EH (cell line): ENCODE measurements around the gene SLC7A1.
"Not testable (repeated sequence)": the region's sequence is repeated elsewhere in the genome, so short reads cannot be mapped to it uniquely, and the experiment has no call there.

Experiments used
- DNase-seq: peaks from one replicate; pipeline ENCODE4 v3.0.0-alpha.2; 2015; ENCODE audit warnings: low read depth

The SLC7A1 gene

DNA sequence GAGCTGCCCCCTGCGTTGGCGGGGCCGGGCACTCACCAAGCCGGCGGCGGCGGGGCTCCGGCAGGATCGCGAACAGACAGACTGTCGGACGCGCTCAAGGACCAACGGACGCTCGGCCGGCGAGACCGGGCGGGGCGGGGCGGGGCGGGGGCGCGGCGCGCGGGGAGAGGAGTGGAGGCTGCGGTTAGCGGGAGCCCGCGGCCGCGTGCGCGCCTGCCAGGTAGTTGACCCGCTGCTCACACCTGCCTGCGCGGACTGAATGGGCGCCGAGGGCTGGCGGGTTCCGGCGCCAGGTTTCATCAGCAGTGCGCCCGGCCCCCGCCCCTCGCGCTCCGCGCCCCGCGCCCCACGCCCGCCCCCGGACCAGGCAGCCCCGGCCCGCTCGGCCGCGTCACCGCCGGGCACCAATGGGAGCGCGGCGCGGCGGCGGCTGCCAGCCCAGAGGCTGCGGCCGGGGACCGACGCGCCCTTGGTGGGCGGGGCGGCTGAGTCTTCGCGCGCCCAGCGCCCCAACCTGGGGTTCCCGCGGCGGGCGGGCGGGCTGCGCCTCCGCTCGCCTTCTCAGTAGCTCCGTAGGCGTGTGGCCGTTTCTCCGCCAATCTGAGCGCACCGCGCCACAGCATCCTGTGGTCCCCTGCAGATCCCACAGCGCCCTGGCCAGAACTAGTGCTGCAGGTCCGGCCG, at the start of gene SLC7A1:
Gene SLC7A1 (minus strand): TSS at position 309 of the 684 bp plus-strand sequence. CDS start 59,500 bp downstream, outside the sequence.
- DNase-seq, result peak; percentile 90

DNA sequence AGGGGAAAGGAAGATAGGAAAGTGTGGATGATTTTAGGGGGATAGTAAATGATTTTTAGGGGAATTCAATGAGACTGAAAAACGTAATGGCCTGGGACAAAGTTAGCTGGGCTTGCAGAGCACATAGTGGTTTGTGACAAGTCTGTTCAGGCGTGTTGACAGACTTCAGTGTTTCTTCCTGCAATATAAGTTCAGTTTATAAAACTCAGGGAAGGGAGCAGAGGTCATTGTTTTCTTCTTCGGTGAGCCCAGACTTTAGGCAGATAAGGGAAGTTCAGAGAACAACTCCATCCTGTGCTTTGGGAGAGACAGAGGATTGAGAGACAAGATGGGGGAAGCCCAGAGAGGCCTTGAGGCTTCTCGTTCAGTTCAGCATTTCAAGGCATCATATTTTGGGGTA, 45.2 kb upstream of the SLC7A1 start:
- DNase-seq, result no peak

- not testable (repeated sequence) for DNase-seq
These were observed 41.3 kb upstream of the SLC7A1 start for GRCh38 chr13:29636831-29637230.

GRCh38 chr13:29624997-29625396, 29.5 kb upstream of the SLC7A1 start:
- no peak for DNase-seq

DNA sequence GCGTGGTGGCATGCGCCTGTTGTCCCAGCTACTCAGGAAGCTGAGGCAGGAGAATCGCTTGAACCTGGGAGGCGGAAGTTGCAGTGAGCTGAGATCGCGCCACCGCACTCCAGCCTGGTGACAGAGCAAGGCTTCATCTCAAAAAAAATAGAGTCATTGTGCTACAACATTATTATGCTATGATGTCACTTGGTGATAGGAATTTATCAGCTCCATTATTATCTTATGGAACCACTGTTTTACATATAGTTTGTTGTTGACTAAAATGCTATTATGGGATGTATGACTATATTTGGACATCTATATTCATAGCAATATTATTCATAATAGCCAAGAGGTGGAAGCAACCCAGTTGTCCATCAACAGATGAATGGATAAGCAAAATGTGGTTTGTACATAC, 26.4 kb upstream of the SLC7A1 start:
- peak; percentile 43 for DNase-seq

- DNase-seq, result peak; percentile 84
These were observed 25.7 kb upstream of the SLC7A1 start for GRCh38 chr13:29621051-29621800.

DNA sequence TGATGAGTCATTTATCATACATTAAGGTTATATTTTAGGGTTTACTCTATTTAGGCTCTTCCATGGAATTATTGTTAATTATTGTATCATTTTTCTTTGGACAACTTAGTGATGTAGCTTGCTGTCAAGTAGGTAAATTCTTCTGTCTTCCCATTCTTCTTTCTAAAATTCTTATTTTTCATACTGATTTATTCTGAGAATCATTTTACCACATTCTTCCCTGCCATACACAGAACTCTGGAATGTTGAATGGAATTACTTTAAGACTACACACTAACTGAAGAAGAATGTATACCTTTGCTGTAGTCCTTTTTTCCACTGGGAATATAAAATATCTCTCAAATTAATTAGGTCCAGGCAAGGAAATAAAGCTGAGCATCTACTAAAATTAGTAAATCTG, 24.5 kb upstream of the SLC7A1 start:
- peak; percentile 70 for DNase-seq

DNA sequence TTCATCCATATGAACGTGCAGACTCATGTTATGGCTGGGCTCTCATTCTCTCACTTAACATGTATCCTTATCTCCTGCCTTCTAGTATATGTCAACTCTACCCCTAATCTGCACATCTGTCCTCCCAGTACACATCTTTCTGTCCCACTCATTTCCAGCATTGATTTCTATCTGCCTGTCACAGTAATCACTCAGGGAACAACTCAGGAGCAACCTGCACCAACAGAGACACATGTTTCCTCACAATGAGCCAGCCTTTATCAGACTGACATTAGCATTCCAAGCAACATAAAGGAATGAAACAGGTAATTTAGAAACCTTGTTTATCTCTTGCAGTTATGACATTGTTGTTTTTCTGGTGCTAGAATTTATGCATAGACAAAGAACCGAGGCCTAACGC, 17.6 kb upstream of the SLC7A1 start:
- no peak for DNase-seq

DNA sequence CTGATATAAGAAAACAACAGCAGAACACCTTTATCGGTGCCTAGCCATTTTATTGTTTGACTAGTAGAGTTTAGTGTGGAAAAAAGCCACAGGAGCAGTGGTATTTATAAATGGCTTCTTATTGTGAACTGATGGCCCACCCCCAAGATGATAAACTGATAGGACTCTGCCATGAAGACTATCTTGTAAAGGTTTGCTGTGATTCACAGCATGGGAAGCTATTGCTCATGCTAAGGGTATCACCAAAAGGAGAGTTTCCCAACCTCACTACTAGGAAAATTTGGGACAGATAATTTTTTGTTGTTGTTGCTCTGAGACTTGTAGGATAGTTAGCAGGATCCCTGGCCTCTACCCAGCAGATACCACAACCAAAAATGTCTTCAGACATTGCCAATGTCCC, 12.0 kb upstream of the SLC7A1 start:
- DNase-seq, result peak; percentile 76

DNA sequence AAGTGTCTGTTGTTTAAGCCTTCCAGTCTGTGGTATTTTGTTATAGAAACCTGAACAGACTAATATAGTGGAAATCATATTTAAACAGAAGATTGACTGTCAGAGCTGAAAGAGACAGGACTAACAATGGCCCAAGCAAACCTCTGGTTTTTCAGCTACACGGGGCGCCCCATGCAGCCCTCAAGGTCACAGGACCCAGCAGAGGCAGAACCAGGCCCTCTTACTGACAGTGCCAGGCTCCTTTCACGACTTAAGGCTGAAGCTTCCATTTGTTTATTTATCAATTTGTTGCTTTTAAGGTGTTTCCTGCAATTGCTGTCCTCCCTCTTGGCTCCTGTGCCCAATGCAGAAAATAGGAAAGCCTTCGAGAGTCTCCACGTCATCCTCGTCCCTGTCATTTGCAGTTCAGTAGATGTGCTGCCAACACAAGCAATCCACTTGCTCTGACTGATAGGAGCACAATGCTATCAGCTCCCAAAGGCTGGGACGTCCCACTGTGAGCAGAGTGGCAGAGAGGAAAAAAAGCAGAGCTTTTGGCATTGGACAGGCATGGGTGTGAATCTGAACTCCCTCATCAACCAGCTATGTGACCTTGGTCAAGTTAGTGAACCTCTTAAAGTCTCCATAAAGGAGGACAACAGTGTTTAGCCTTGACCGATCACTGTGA, 10.5 kb upstream of the SLC7A1 start:
- DNase-seq, result no peak

GRCh38 chr13:29598321-29598720, 2.8 kb upstream of the SLC7A1 start:
- DNase-seq, result no peak

GRCh38 chr13:29597706-29598105, 2.2 kb upstream of the SLC7A1 start:
- DNase-seq, result no peak

DNA sequence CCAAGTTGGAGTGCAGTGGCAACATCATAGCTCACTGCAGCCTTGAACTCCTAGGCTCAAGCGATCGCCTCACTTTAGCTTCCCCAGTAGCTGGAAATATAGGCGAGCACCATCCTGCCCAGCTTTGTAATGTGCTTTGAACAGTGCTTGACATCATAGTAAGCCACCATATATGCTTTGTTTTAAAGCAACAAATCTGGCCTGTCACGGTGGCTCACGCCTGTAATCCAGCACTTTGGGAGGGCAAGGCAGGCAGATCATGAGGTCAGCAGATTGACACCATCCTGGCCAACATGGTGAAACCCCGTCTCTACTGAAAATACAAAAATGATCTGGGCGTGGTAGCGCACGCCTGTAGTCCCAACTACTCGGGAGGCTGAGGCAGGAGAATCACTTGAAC, 1.8 kb upstream of the SLC7A1 start:
- no peak for DNase-seq

DNA sequence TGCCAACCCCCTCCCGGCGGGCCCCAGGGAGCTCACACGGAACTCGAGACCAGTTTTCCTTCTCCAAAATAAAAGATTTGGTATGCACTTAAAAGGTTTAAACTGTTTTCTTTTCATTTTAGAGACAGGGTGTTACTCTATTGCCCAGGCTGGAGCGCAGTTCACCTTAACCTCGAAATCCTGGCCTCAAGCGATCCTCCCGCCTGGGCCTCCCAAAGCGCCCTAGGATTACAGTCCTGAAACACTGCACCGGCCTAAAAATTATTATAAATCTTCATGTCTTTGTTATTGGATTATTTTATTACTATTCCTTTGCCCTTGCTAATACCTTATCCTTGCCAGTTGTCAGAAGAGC, 553 bp upstream of the SLC7A1 start:
- no peak for DNase-seq

DNA sequence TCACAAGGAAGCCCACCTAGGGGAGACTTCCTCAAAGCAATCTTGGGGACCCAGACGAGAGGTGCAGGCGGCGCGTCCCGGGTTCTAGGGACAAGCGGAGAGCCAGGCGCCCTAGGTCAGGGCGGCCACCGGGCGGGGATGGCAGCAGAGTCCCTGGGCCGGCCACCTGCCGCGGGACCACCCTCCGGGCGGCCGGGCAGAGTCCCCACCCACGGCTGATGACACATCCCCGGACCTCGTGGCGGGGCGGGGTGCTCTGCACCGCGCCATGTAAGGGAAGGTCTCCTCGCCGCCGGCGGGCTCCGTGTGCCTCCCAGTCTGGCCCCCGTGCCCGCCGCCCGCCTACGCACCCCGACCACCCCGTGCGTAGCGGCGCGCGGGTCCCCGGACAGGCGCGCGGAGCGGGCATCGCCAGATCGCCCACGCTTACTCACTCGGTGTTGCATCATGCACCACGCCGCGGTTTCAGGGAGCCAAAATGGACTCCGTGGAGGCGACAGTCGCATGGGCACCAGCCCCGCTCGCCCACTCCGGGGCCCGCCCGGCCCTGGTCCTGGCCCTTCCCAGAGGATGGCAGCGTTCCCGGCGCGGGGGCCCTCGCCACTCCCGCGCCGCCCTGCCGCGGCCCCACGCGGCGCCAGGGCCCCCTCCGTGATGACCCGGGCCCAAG, 643 bp downstream of the SLC7A1 start:
- DNase-seq, result peak; percentile 71

GRCh38 chr13:29594303-29594709, 1.2 kb downstream of the SLC7A1 start:
- peak; percentile 87 for DNase-seq

GRCh38 chr13:29593605-29594297, 1.7 kb downstream of the SLC7A1 start:
- DNase-seq, result no peak

- peak; percentile 45 for DNase-seq
These were observed 4.2 kb downstream of the SLC7A1 start for GRCh38 chr13:29591310-29591709.

DNA sequence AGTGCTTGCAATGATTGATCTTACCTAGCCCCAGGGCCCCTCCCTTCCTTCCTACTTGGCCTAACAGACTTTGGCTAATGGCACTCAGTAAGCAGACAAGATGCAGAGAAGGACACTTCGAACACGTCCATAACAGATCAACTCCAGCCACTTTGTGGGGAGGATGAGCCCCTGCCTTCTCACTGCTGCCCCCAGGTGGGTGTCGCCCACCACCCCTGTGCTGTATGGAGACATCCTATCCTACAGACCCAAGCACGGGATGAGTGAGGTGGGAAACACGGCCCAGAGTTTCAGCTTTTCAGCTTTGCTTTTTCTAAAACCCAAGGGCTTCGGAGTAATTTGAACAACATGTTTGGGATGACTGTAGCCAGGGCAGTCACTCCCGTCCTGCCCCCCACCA, 5.5 kb downstream of the SLC7A1 start:
- no peak for DNase-seq

DNA sequence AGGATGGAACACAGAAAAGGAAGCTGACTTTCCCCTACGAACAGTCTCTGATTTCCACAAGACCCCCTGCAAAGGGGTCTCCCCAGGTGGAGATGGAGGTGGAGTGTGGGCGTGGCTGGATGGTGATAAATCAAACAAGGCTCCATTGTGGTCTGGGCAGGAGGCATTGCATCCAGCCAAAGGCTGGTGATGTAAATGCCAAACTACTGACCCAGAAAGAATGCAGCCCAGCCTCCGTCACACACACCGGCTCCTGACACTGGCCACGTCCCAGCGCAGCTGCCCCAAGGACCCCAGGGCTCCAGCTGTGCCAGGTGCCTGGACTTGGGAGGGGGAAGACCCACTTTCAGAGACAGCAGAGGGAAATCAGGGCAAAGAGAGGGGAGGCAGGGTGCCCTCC, 6.3 kb downstream of the SLC7A1 start:
- peak; percentile 67 for DNase-seq

GRCh38 chr13:29587645-29588044, 7.8 kb downstream of the SLC7A1 start:
- DNase-seq, result no peak
